GM12864 (cell line): ENCODE results near the gene MCAM.

Experiments
- DNase-seq: peaks from one replicate; pipeline ENCODE4 v3.0.0-alpha.2; 2011; ENCODE audit warnings: low read depth
- H3K4me3 ChIP-seq: 2 replicates; pipeline ENCODE4 v1.5.1; 2011; ENCODE audit warnings: mild to moderate bottlenecking, low read depth, low read length, control low read depth
- TF ChIP-seq, protein P1 (sequence below): IDR thresholded peaks from 2 replicates; pipeline ENCODE4 v1.5.1; 2011; ENCODE audit warnings: low read depth, mild to moderate bottlenecking, moderate library complexity, low read length, control low read depth, inconsistent platforms; ENCODE audit errors: missing control alignments

Gene MCAM

DNA sequence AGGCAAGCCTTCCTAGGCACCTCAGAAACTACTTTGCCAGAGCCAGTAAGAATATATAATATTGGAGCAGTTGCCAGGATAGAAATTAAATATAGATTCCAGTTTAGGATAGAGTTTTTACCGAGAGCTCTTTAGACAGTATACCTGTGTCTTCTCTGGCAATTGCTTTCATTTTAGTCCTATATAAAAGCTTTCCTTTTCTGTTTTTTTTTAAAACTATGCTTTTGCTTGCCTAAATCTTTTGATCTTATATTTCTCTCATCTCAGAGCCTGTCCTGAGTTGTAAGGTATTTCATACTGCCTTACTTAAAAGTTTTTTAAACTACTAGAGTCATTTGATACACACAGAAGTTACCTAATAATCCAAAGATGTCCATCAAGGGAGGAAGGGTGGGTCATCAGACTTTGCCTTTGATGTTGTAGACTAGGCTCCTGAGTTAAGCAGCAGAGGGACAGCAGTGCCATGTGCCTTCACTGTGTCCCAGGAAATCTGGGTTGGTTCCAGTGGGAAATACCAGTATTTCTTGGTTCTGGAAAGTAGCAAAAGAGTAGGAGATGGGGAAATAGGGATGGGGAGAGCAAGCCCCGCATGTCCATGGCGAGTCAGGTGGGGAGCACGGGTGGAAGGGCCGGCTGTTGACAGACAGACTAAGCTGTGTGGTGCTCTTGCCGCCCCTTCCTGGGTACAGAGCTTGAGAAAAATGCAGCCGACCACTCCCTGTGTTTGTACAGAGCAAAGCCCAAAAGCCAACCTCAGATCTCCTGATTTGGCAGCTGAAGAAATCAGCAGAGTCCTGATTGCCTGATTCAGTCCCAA is 11.2 kb downstream of the MCAM start:
- no peak for DNase-seq
- no peak overlapping the region for H3K4me3 ChIP-seq

DNA sequence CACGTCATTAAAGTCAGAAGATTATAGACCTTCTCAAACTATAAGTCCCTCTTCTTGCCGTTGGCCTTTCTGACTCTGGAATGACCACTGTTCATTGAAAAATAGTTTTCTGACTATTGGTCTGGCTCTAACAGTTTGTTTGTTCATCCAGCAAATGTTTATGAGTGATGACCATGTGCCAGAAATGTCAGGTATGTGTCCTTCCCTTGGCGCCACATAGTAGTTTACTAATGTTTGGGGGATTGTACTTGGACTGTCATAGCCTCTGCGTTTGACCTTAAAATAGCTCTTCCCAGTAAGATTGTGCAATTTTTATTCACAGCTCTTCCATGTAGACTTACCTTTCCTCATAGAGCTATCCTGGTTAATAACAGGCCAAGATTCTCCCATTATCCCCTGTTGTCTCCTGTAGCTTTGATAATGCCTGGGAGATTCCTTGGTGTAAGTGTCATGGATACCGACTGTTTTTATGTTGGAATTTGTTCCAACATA is 13.7 kb downstream of the MCAM start:
- TF ChIP-seq, protein P1, sequence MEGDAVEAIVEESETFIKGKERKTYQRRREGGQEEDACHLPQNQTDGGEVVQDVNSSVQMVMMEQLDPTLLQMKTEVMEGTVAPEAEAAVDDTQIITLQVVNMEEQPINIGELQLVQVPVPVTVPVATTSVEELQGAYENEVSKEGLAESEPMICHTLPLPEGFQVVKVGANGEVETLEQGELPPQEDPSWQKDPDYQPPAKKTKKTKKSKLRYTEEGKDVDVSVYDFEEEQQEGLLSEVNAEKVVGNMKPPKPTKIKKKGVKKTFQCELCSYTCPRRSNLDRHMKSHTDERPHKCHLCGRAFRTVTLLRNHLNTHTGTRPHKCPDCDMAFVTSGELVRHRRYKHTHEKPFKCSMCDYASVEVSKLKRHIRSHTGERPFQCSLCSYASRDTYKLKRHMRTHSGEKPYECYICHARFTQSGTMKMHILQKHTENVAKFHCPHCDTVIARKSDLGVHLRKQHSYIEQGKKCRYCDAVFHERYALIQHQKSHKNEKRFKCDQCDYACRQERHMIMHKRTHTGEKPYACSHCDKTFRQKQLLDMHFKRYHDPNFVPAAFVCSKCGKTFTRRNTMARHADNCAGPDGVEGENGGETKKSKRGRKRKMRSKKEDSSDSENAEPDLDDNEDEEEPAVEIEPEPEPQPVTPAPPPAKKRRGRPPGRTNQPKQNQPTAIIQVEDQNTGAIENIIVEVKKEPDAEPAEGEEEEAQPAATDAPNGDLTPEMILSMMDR, result no peak
- no peak overlapping the region for H3K4me3 ChIP-seq
- DNase-seq, result no peak

More for the DNA sequence above, 11.2 kb downstream of the MCAM start:
- TF ChIP-seq, protein P1, result no peak

DNA sequence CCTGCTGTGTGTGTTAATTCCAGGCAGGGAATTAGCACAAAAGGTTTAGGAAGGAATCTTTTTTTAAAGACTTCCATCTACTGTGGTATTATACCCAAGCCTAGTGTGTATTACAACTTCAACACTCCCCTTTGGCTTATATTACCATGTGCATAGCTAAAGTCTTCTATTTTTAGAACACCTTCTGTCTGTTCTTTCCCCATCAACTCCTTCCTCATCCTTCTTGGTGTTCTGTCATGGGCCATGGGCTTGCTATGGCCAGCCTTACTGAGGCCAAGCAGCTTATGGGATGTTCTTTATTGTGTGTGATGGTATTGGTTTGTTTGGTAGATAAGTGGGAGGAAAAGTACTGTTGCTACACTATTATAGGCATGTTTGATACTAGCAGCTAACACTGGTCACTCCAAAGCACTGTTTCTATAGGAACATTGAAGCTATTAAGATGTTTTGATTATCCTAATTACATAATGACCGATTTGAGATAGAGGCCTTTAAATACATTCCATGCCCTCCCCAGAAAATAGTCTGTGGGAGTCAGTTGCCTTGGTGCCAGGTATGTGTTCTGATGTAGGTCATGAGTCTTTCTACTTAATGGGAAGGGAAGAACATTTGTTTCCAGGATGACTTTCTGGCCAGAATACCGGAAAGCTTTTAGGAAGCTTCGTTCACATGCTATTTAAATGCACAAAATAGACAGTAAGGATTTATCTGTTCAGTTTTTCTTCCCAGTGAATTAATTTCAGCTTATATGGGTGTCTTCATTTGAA is 16.5 kb downstream of the MCAM start:
- TF ChIP-seq, protein P1, result no peak
- DNase-seq, result no peak
- no peak overlapping the region for H3K4me3 ChIP-seq

DNA sequence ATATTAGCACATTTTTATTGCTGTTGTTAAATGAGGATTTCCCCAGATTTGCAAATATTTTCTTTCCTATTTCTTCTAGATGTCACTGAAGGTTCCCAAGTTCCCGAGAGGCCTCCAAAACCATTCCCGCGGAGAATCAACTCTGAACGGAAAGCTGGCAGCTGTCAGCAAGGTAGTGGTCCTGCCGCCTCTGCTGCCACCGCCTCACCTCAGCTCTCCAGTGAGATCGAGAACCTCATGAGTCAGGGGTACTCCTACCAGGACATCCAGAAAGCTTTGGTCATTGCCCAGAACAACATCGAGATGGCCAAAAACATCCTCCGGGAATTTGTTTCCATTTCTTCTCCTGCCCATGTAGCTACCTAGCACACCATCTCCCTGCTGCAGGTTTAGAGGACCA is 17.5 kb downstream of the MCAM start:
- no peak for DNase-seq
- TF ChIP-seq, protein P1, result no peak
- H3K4me3 ChIP-seq, result no peak overlapping the region

DNA sequence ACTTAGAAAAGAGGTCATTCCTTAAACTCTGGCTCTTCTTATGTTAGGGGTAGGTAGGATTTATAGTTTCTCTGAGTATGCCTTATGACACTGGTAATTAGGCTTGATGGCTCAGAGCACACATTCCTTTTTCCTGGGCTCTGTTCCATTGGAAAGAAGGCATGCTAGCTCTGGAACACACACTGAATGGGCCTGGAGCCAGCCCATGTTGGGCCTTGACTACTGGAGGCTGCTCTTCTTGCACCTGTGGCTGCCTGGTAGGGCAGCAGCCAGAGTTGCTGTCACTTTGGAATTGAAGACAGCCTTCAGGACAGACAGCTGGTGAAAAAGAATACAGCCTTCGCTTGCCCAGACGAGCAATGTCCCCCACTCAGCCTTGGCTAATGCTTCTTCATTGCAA is 18.2 kb downstream of the MCAM start:
- no peak for DNase-seq
- TF ChIP-seq, protein P1, result no peak
- no peak overlapping the region for H3K4me3 ChIP-seq

DNA sequence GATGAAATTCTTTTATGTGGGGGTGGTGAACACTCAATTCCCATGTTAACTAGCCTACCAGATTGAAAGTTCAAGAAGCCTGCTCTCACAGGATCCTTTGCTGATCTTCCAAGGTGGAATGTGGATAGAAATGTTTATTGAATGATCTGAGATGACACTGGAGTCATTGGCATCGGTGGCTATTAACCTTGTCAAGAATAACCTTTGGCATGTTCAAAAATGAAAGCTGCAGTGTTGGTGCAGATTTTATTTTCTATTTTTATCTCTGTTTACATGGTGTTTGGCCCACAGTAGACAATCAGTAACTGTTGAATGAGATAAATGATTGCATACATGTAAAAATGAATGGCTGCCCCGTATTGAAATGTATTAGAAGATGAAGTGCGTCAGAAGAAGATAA is 19.0 kb downstream of the MCAM start:
- H3K4me3 ChIP-seq, result no peak overlapping the region
- TF ChIP-seq, protein P1, result no peak
- no peak for DNase-seq
